Measurements from ENCODE around the gene PATL2.

- TF ChIP-seq CTCF (conservative IDR thresholded peaks at IDR 0.05 in 1 of 2, IDR thresholded peaks at IDR 0.05 in 1 of 2; ENCODE audit: low read depth in 1 of 2, low read length in 2 of 2) (no peak), EZH2 (IDR thresholded peaks at IDR 0.05; ENCODE audit: low read length, missing control alignments) (no peak)
These were observed 87.9 kb downstream of the PATL2 start for GRCh38 chr15:44623178-44623577.

Data from fibroblast of lung (primary cell).